Activated B cell treated with CpG ODN at 0.5 μM for 24 hours (primary cell): ENCODE data around the gene DNAJB2. TPM values are rescaled to one million over a fixed set of nuclear protein-coding genes. Genes with fewer than 3 reads are reported as not detected.
"Not testable (repeated sequence)": the region's sequence is repeated elsewhere in the genome, so short reads cannot be mapped to it uniquely, and the experiment has no call there.

Experiments used
- ATAC-seq: fragments of 200-7000 bp; cut with Tn5 transposase; one replicate; pipeline ENCODE4 v1.10.0; 2021; ENCODE audit warnings: low read depth, mild to moderate bottlenecking, moderate library complexity
- CTCF ChIA-PET: fragments of 350-600 bp; sonication (Branson Sonifier 250); formaldehyde crosslinking; loops from one replicate; lab custom pipeline; 2021; ENCODE audit warnings: antibody characterized with exemption; lab: Charles Lee
- POLR2A ChIA-PET: fragments of 350-600 bp; sonication (Branson Sonifier 250); formaldehyde crosslinking; loops from one replicate; lab custom pipeline; 2021; ENCODE audit warnings: antibody characterized with exemption; lab: Charles Lee
- DNase-seq: peaks from one replicate; pipeline ENCODE4 v3.0.0; 2022
- H3K27ac Mint-ChIP-seq: one replicate; pipeline ENCODE4 v1.8.0; 2020; ENCODE audit warnings: mixed read lengths
- H3K27me3 Mint-ChIP-seq: one replicate; pipeline ENCODE4 v1.8.0; 2021; ENCODE audit warnings: mixed read lengths
- H3K36me3 Mint-ChIP-seq: one replicate; pipeline ENCODE4 v1.8.0; 2021; ENCODE audit warnings: low read depth, mixed read lengths
- H3K4me1 Mint-ChIP-seq: one replicate; pipeline ENCODE4 v1.8.0; 2021; ENCODE audit warnings: mixed read lengths
- H3K4me3 Mint-ChIP-seq: one replicate; pipeline ENCODE4 v1.8.0; 2020; ENCODE audit warnings: mild to moderate bottlenecking, mixed read lengths
- H3K9me3 Mint-ChIP-seq: one replicate; pipeline ENCODE4 v1.8.0; 2020; ENCODE audit warnings: mixed read lengths
- CTCF ChIP-seq: fragments of 200-600 bp; IDR thresholded peaks from one replicate; pipeline ENCODE4 v1.8.0; 2022; ENCODE audit warnings: antibody characterized with exemption, mild to moderate bottlenecking
- intact Hi-C: fragments of 100-400 bp; cut with micrococcal nuclease; formaldehyde crosslinking; loops from one replicate; pipeline ENCODE4 v1.15.1; 2024
- total RNA-seq: library from RNA; stranded (reverse); gene quantifications from 2 replicates; pipeline ENCODE4 v1.2.3, GENCODE V29; 2022

The DNAJB2 gene
- total RNA-seq, 1 donor from 2014 or later = 71.1 TPM

- ATAC-seq (no peak), DNase-seq (no peak)
- no peak overlapping the region for H3K27ac Mint-ChIP-seq
- peaks cover 3% of the 10 kb centered on the region for H3K4me1 Mint-ChIP-seq
- peaks cover 79% of the 10 kb centered on the region for H3K27me3 Mint-ChIP-seq
- POLR2A ChIA-PET = no interaction called here
- intact Hi-C loops = loop anchor here (5.0 kb wide), 1 partner anchor 344 kb away; no protein-coding TSS in a partner anchor
- H3K4me3 Mint-ChIP-seq = no peak overlapping the region
- no peak for TF ChIP-seq CTCF
- no peaks in the 10 kb centered on the region for H3K36me3 Mint-ChIP-seq
- CTCF ChIA-PET = interaction anchor here (1.3 kb wide), 1 partner anchor 11 kb away, joined by 6 read pairs; no protein-coding TSS in a partner anchor
- no peaks in the 10 kb centered on the region for H3K9me3 Mint-ChIP-seq
These were observed 26.9 kb downstream of the DNAJB2 start for GRCh38 chr2:219306047-219306446.

DNA sequence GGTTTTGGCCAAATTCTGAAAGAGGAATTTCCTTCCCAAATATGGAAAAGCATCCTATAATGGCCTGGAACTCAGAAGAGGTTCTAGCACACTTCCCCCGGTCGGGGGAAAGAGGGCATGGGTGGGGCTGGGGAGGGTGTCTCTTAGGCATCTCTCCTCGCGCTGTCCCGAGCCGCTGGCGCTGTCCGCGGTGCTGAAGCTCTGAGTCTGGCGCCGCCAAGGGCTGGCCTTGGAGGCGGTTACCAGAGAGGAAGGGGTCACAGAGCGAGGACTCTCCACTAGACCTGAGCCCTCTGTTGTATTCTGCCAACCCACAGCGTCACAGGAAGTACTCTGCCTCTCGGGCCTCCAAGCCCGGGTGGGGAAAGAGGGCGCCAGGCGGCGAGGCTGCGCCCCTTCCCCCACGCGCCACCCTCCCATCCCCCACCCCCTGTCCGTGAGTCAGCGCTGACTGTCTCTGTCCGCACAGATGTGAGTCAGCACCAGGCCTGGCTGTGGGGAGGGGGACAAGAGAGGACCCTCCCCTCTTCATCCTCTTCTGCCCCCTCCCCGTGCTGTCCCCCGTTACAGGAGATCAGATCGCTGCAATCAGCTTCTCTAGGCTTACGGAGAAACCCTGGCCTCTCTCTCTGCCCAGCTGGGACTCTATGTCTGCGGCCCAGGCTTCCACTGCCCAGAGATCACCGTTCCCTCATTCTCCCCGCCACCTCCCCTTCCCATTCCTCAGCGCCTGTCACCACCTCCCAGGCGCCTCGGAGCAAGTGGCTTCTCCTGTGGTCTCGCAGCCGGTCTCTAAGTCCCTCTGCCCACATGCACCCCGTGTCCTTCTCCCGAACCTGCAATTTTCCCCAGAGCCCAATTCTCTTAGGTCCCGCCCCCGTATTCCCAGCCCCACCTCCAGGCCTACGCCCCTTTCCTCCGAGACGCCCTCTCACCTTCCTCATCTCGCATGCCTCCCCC is 29.3 kb downstream of the DNAJB2 start:
- H3K27ac Mint-ChIP-seq = no peak overlapping the region

GRCh38 chr2:219309278-219309677 is 30.1 kb downstream of the DNAJB2 start, which contains the start of gene PTPRN:
PTPRN (minus strand) TSS chr2:219309401; CDS start chr2:219309332, 69 bp downstream.
- H3K4me3 Mint-ChIP-seq = no peak within 1 kb of the TSS
- DNase-seq (no peak), ATAC-seq (no peak)
- no peaks in the 10 kb centered on the region for H3K9me3 Mint-ChIP-seq
- POLR2A ChIA-PET = no interaction called here
- no peak within 1 kb of the TSS for H3K27ac Mint-ChIP-seq
- CTCF ChIA-PET = no interaction called here
- TF ChIP-seq CTCF = no peak
- peaks cover 3% of the 10 kb centered on the region for H3K4me1 Mint-ChIP-seq
- intact Hi-C loops = loop anchor here (5.0 kb wide), 1 partner anchor 347 kb away; no protein-coding TSS in a partner anchor
- H3K27me3 Mint-ChIP-seq = peaks cover 61% of the 10 kb centered on the region
- H3K36me3 Mint-ChIP-seq = no peaks in the 10 kb centered on the region

More for the DNA sequence above, 29.3 kb downstream of the DNAJB2 start:
- Mint-ChIP-seq H3K9me3 (no peaks in the 10 kb centered on the region), H3K36me3 (no peaks in the 10 kb centered on the region), H3K4me3 (no peak overlapping the region), H3K4me1 (peaks cover 3% of the 10 kb centered on the region), H3K27me3 (peaks cover 64% of the 10 kb centered on the region)
- POLR2A ChIA-PET = no interaction called here
- intact Hi-C loops = loop anchor here (5.0 kb wide), 1 partner anchor 346 kb away; no protein-coding TSS in a partner anchor
- CTCF ChIA-PET = no interaction called here
- peak; percentile 61 for DNase-seq
- ATAC-seq = peak; percentile 77
- no peak for TF ChIP-seq CTCF

- H3K36me3 Mint-ChIP-seq, DNase-seq, H3K4me1 Mint-ChIP-seq, H3K27ac Mint-ChIP-seq, H3K9me3 Mint-ChIP-seq, CTCF ChIA-PET, intact Hi-C loops, ATAC-seq, H3K4me3 Mint-ChIP-seq, POLR2A ChIA-PET: not testable (repeated sequence)
- H3K27me3 Mint-ChIP-seq = peaks cover 35% of the 10 kb centered on the region
These were observed 33.6 kb downstream of the DNAJB2 start for GRCh38 chr2:219312683-219313263.

GRCh38 chr2:219314804-219315468 is 35.8 kb downstream of the DNAJB2 start:
- Mint-ChIP-seq H3K27ac (no peak overlapping the region), H3K27me3 (peaks cover 24% of the 10 kb centered on the region), H3K4me1 (no peaks in the 10 kb centered on the region), H3K36me3 (no peaks in the 10 kb centered on the region), H3K4me3 (no peak overlapping the region), H3K9me3 (no peaks in the 10 kb centered on the region)
- ChIA-PET CTCF (no interaction called here), POLR2A (interaction anchor here (0.7 kb wide), 1 partner anchor 282 kb away, joined by 5 read pairs; no protein-coding TSS in a partner anchor)
- no peak for DNase-seq
- ATAC-seq = no peak
- no peak for TF ChIP-seq CTCF
- intact Hi-C loops = no loop called here
